Measurements from ENCODE around the gene A4GALT.

- TF ChIP-seq EZH2 (IDR thresholded peaks at IDR 0.05; ENCODE audit: borderline replicate concordance, low read length) (no peak), CTCF (conservative IDR thresholded peaks at IDR 0.05 in 1 of 2, IDR thresholded peaks at IDR 0.05 in 1 of 2; ENCODE audit: extremely low read depth in 1 of 2, insufficient read depth in 1 of 2, low read depth in 1 of 2, low read length in 2 of 2) (no peak)
Observed at GRCh38 chr22:42693055-42693762, 27.5 kb downstream of the A4GALT start.
